Measurements from ENCODE around the gene SALL1.

DNA sequence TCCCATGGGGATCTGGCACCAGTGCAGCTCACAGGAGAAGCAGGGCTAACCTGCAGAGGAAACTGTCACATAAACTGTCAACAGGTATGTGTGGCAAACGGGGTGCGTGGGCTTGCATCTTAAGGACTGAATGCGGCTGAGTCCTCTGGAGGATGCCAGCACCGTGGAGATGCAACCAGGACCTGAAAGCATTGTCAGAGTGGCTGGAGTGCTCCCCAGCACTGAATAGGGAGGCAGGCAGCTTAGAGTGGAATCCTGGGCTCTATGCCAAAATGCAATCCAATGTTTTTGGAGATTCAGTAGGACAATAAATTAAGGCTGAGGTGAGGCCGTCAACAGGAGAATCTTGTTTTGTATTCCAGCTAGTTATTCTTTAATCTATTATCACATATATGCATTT lies 21.3 kb upstream of the SALL1 start:
- TF ChIP-seq, protein P1, sequence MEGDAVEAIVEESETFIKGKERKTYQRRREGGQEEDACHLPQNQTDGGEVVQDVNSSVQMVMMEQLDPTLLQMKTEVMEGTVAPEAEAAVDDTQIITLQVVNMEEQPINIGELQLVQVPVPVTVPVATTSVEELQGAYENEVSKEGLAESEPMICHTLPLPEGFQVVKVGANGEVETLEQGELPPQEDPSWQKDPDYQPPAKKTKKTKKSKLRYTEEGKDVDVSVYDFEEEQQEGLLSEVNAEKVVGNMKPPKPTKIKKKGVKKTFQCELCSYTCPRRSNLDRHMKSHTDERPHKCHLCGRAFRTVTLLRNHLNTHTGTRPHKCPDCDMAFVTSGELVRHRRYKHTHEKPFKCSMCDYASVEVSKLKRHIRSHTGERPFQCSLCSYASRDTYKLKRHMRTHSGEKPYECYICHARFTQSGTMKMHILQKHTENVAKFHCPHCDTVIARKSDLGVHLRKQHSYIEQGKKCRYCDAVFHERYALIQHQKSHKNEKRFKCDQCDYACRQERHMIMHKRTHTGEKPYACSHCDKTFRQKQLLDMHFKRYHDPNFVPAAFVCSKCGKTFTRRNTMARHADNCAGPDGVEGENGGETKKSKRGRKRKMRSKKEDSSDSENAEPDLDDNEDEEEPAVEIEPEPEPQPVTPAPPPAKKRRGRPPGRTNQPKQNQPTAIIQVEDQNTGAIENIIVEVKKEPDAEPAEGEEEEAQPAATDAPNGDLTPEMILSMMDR (conservative IDR thresholded peaks at IDR 0.05; ENCODE audit: low read depth in 2 of 2): no peak
- no peak for TF ChIP-seq EZH2 (IDR thresholded peaks at IDR 0.05; ENCODE audit: low read depth, unreplicated experiment)
- no peak for TF ChIP-seq POLR2AphosphoS5 (IDR thresholded peaks at IDR 0.05; ENCODE audit: low read depth)
- TF ChIP-seq STAT1 (IDR thresholded peaks at IDR 0.05; ENCODE audit: unreplicated experiment): no peak
- TF ChIP-seq EZH2phosphoT487 (IDR thresholded peaks at IDR 0.05; ENCODE audit: unreplicated experiment): no peak
- TF ChIP-seq, protein P2, sequence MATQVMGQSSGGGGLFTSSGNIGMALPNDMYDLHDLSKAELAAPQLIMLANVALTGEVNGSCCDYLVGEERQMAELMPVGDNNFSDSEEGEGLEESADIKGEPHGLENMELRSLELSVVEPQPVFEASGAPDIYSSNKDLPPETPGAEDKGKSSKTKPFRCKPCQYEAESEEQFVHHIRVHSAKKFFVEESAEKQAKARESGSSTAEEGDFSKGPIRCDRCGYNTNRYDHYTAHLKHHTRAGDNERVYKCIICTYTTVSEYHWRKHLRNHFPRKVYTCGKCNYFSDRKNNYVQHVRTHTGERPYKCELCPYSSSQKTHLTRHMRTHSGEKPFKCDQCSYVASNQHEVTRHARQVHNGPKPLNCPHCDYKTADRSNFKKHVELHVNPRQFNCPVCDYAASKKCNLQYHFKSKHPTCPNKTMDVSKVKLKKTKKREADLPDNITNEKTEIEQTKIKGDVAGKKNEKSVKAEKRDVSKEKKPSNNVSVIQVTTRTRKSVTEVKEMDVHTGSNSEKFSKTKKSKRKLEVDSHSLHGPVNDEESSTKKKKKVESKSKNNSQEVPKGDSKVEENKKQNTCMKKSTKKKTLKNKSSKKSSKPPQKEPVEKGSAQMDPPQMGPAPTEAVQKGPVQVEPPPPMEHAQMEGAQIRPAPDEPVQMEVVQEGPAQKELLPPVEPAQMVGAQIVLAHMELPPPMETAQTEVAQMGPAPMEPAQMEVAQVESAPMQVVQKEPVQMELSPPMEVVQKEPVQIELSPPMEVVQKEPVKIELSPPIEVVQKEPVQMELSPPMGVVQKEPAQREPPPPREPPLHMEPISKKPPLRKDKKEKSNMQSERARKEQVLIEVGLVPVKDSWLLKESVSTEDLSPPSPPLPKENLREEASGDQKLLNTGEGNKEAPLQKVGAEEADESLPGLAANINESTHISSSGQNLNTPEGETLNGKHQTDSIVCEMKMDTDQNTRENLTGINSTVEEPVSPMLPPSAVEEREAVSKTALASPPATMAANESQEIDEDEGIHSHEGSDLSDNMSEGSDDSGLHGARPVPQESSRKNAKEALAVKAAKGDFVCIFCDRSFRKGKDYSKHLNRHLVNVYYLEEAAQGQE (IDR thresholded peaks at IDR 0.05; ENCODE audit: unreplicated experiment): no peak
- TF ChIP-seq JUNB (IDR thresholded peaks at IDR 0.05; ENCODE audit: unreplicated experiment): no peak
- no peak for TF ChIP-seq ZNF331 (CRISPR knock-in tag; IDR thresholded peaks at IDR 0.05; ENCODE audit: low read depth)
- TF ChIP-seq NANOG (IDR thresholded peaks at IDR 0.05; ENCODE audit: borderline replicate concordance): no peak
- no peak for TF ChIP-seq CREB1 (CRISPR knock-in tag; IDR thresholded peaks at IDR 0.05; ENCODE audit: low read depth)
- TF ChIP-seq ZNF114 (CRISPR knock-in tag; IDR thresholded peaks at IDR 0.05): no peak
- TF ChIP-seq, protein P3, sequence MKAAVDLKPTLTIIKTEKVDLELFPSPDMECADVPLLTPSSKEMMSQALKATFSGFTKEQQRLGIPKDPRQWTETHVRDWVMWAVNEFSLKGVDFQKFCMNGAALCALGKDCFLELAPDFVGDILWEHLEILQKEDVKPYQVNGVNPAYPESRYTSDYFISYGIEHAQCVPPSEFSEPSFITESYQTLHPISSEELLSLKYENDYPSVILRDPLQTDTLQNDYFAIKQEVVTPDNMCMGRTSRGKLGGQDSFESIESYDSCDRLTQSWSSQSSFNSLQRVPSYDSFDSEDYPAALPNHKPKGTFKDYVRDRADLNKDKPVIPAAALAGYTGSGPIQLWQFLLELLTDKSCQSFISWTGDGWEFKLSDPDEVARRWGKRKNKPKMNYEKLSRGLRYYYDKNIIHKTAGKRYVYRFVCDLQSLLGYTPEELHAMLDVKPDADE (IDR thresholded peaks at IDR 0.05): no peak
